ENCODE results near the gene DNASE1L1. TPM values are rescaled to one million over a fixed set of nuclear protein-coding genes. Genes with fewer than 3 reads are reported as not detected.
A peak's percentile ranks its signal among the peaks of the same experiment; 100 is the strongest.

DNASE1L1 gene
- total and polyA plus RNA-seq, 2 of the 13 experiments (the other 11 are each of a cell fraction or from before 2014, with no cell fraction given), result 4.7 to 12.3 TPM

DNA sequence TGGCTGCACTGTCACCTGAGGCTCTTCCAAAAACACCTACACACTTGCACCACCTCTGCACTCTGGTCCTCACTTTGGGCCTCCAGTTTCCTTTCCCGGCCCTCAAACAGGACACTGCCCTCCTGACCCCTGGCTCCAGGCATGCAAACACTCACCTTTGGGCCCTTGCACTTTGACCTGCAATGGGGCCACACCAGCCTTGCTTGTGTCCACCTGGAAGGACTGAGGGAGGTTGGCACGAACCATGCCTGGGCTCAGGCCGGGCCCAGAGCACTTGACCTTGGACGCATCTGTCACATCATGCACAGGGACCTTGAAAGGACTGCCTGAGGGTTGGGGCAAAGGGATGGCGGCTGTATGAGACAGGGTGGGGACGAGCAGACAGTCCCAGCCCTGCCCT, 50.2 kb downstream of the DNASE1L1 start (continued):
- peak; percentile 44 for TF ChIP-seq TEAD3 (CRISPR knock-in tag; optimal IDR thresholded peaks at IDR 0.05; ENCODE audit: borderline replicate concordance)
- peak; percentile 23; the same call in 1 of the 2 replicates for TF ChIP-seq TARDBP (CRISPR knock-in tag; IDR thresholded peaks at IDR 0.05)
- TF ChIP-seq, protein P1, sequence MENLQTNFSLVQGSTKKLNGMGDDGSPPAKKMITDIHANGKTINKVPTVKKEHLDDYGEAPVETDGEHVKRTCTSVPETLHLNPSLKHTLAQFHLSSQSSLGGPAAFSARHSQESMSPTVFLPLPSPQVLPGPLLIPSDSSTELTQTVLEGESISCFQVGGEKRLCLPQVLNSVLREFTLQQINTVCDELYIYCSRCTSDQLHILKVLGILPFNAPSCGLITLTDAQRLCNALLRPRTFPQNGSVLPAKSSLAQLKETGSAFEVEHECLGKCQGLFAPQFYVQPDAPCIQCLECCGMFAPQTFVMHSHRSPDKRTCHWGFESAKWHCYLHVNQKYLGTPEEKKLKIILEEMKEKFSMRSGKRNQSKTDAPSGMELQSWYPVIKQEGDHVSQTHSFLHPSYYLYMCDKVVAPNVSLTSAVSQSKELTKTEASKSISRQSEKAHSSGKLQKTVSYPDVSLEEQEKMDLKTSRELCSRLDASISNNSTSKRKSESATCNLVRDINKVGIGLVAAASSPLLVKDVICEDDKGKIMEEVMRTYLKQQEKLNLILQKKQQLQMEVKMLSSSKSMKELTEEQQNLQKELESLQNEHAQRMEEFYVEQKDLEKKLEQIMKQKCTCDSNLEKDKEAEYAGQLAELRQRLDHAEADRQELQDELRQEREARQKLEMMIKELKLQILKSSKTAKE (CRISPR knock-in tag; IDR thresholded peaks at IDR 0.05; ENCODE audit: borderline replicate concordance), result peak; percentile 27; the same call in 1 of the 2 replicates
- TF ChIP-seq SIX4 (CRISPR knock-in tag; IDR thresholded peaks at IDR 0.05), result no peak
- no peak for TF ChIP-seq RBM39 (IDR thresholded peaks at IDR 0.05; ENCODE audit: low read depth, low read length, poor library complexity, severe bottlenecking)
- no peak for TF ChIP-seq SP1 (IDR thresholded peaks at IDR 0.05)
- no peak for TF ChIP-seq SP1 (CRISPR knock-in tag; IDR thresholded peaks at IDR 0.05)
- TF ChIP-seq ZNF761 (CRISPR knock-in tag; conservative IDR thresholded peaks at IDR 0.05), result no peak
- no peak for TF ChIP-seq NPAS2 (CRISPR knock-in tag; IDR thresholded peaks at IDR 0.05; ENCODE audit: borderline replicate concordance)
- no peak for TF ChIP-seq ISL2 (CRISPR knock-in tag; IDR thresholded peaks at IDR 0.05)
- TF ChIP-seq NFE2 (CRISPR knock-in tag; IDR thresholded peaks at IDR 0.05), result no peak
- no peak for TF ChIP-seq THYN1 (CRISPR knock-in tag; IDR thresholded peaks at IDR 0.05; ENCODE audit: borderline replicate concordance, low read depth)
- TF ChIP-seq, protein P2, sequence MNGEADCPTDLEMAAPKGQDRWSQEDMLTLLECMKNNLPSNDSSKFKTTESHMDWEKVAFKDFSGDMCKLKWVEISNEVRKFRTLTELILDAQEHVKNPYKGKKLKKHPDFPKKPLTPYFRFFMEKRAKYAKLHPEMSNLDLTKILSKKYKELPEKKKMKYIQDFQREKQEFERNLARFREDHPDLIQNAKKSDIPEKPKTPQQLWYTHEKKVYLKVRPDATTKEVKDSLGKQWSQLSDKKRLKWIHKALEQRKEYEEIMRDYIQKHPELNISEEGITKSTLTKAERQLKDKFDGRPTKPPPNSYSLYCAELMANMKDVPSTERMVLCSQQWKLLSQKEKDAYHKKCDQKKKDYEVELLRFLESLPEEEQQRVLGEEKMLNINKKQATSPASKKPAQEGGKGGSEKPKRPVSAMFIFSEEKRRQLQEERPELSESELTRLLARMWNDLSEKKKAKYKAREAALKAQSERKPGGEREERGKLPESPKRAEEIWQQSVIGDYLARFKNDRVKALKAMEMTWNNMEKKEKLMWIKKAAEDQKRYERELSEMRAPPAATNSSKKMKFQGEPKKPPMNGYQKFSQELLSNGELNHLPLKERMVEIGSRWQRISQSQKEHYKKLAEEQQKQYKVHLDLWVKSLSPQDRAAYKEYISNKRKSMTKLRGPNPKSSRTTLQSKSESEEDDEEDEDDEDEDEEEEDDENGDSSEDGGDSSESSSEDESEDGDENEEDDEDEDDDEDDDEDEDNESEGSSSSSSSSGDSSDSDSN (CRISPR knock-in tag; IDR thresholded peaks at IDR 0.05), result peak; percentile 33; the same call in 1 of the 2 replicates
- no peak for TF ChIP-seq SIN3B (IDR thresholded peaks at IDR 0.05; ENCODE audit: low read length)
- TF ChIP-seq, protein P3, sequence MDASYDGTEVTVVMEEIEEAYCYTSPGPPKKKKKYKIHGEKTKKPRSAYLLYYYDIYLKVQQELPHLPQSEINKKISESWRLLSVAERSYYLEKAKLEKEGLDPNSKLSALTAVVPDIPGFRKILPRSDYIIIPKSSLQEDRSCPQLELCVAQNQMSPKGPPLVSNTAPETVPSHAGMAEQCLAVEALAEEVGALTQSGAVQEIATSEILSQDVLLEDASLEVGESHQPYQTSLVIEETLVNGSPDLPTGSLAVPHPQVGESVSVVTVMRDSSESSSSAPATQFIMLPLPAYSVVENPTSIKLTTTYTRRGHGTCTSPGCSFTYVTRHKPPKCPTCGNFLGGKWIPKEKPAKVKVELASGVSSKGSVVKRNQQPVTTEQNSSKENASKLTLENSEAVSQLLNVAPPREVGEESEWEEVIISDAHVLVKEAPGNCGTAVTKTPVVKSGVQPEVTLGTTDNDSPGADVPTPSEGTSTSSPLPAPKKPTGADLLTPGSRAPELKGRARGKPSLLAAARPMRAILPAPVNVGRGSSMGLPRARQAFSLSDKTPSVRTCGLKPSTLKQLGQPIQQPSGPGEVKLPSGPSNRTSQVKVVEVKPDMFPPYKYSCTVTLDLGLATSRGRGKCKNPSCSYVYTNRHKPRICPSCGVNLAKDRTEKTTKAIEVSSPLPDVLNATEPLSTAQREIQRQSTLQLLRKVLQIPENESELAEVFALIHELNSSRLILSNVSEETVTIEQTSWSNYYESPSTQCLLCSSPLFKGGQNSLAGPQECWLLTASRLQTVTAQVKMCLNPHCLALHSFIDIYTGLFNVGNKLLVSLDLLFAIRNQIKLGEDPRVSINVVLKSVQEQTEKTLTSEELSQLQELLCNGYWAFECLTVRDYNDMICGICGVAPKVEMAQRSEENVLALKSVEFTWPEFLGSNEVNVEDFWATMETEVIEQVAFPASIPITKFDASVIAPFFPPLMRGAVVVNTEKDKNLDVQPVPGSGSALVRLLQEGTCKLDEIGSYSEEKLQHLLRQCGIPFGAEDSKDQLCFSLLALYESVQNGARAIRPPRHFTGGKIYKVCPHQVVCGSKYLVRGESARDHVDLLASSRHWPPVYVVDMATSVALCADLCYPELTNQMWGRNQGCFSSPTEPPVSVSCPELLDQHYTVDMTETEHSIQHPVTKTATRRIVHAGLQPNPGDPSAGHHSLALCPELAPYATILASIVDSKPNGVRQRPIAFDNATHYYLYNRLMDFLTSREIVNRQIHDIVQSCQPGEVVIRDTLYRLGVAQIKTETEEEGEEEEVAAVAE (CRISPR knock-in tag; IDR thresholded peaks at IDR 0.05; ENCODE audit: borderline replicate concordance), result no peak
- no peak for TF ChIP-seq MBNL3 (CRISPR knock-in tag; conservative IDR thresholded peaks at IDR 0.05)
- no peak for TF ChIP-seq FOXC1 (CRISPR knock-in tag; IDR thresholded peaks at IDR 0.05; ENCODE audit: borderline replicate concordance)
- TF ChIP-seq HNF4A (CRISPR knock-in tag; IDR thresholded peaks at IDR 0.05), result peak; percentile 93
- TF ChIP-seq KLF6 (CRISPR knock-in tag; IDR thresholded peaks at IDR 0.05), result no peak
- peak; percentile 71; the same call in 1 of the 2 replicates for TF ChIP-seq PPARG (CRISPR knock-in tag; conservative IDR thresholded peaks at IDR 0.05)
- no peak for TF ChIP-seq ZNF891 (CRISPR knock-in tag; IDR thresholded peaks at IDR 0.05)
- no peak for TF ChIP-seq ZNF224 (CRISPR knock-in tag; IDR thresholded peaks at IDR 0.05)
- TF ChIP-seq ZBTB3 (CRISPR knock-in tag; IDR thresholded peaks at IDR 0.05; ENCODE audit: borderline replicate concordance, low read depth), result no peak
- TF ChIP-seq ZNF253 (CRISPR knock-in tag; IDR thresholded peaks at IDR 0.05; ENCODE audit: borderline replicate concordance), result no peak

All from HepG2 (cell line).